Stimulated activated CD4-positive, alpha-beta T cell treated with anti-CD3 and anti-CD28 coated beads, Interleukin-2, amount 100 ng/mL, for 24 hours (primary cell): ENCODE measurements around the gene G3BP1.
"Not testable (repeated sequence)": the region's sequence is repeated elsewhere in the genome, so short reads cannot be mapped to it uniquely, and the experiment has no call there.

ENCODE experiments used
- DNase-seq, 2 donors: peaks; one replicate each; pipeline ENCODE4 v3.0.0-alpha.2; 2020

G3BP1 gene

DNA sequence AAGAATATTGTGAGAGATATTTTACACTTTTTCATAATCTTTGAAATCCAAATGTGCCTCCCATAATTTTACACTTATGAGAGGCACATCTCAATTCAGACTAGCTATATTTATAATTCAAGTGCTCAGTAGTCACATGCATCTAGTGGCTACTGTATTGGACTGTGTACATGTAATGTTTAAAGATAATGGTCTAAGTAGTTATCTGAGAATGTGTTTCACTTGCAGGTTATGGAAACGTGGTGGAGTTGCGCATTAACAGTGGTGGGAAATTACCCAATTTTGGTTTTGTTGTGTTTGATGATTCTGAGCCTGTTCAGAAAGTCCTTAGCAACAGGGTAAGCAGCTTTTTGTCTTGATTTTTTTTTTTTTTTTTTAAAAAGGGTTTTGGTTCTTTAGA lies 28.8 kb downstream of the G3BP1 start:
- DNase-seq: no peak

DNA sequence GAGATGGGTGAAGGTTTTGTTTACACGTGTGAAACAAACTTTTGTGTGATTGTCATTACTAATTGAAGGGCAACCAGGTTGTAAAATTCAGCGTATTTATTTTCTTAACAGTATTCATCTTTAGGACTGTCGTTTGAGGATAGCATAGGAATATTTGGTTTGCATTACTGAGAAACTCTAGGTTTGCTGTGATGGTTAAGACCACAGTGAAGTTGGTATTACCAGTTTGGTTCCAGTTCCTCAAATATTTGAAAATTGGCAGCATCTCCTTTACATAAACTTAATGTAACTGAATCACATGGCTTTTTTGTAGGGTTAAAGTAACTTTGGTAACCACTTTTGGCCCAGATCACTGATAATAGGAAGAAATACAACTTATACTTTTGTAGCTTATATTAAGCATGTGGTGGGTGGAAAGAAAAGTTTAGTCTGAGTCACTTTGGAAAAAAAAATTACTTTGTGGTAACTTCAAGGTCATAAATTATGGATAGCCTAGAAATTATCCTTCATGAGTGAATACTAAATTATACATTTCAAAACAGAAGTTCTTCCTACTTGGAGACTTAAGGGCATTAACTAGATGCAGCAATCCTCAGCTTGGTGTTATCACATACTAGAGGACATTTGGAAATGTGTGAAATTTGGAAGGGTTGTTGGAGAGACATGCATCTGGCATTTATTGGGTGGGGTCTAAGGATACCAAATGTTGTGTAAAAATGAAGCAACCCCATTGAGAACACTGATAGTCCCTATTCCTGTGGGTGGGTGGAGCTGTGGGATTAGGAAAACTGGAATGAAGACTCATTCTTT lies 33.9 kb downstream of the G3BP1 start:
- no peak for DNase-seq

DNA sequence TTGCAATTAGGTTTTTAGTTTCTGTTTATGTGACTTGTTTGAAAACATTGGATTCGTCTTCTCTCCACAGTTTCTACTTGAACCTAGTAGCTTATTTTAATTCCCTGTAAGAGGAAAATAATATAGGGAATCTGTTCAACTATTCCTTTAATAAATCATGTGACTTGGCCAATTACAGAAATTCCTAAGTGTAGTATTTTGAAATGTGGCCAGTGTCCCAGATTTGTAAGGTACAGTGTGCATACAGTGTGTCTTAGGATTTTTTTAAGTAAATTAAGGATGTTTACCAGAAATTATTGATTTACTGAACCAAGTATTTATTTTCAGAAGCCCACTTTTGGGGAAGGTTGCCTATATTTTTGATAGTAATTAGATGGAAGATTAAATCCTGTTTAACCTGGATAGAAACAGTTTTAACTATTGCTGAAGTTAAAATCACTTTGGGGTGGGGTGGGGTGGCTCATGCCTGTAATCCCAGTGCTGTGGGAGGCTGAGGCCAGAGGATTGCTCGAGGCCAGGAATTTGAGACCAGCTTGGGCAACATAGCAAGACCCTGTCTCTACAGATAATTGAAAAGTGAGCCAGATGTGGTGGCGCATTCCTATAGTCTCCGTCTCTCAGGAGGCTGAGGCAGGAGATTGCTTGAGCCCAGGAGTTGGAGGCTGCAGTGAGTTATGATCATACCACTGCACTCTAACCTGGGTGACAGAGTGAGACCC lies 36.9 kb downstream of the G3BP1 start:
- DNase-seq: no peak

DNA sequence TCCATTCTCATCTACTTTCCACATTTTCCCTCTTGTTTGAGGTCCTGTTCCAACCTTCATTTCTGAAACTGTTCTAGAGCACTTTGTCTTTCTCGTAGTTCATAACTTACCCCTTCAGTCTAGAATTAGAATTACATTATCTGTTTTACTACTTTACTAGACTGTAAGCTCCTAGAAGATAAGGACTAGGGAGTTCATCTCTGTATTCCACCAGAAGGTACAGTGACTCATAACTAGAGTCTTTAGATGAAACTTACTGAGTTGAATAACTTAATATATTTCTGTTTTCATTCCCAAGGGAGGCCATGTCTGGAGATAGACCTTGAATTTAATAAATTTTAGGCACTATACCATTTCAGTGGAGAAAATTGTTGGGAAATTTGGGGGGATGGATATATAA lies 38.7 kb downstream of the G3BP1 start:
- no peak for DNase-seq

DNA sequence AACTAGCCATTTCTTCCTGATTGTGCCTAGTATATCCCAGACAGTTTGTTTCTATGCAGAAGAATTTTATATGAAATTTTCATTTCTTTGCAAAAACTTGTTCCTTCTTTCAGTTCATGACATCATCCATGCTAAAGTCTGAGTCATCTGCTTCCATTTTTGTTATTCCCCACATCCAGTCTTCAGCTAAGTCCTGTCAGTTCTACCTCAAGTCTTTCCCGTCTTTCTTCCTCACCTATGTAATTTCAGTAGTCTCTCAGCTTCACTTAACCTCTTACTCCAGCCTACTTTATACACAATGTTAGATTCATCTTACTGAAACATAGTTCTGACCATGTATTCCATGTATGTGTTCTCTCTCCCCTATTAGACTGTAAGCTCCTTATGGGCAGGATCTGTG lies 39.1 kb downstream of the G3BP1 start:
- DNase-seq: no peak

DNA sequence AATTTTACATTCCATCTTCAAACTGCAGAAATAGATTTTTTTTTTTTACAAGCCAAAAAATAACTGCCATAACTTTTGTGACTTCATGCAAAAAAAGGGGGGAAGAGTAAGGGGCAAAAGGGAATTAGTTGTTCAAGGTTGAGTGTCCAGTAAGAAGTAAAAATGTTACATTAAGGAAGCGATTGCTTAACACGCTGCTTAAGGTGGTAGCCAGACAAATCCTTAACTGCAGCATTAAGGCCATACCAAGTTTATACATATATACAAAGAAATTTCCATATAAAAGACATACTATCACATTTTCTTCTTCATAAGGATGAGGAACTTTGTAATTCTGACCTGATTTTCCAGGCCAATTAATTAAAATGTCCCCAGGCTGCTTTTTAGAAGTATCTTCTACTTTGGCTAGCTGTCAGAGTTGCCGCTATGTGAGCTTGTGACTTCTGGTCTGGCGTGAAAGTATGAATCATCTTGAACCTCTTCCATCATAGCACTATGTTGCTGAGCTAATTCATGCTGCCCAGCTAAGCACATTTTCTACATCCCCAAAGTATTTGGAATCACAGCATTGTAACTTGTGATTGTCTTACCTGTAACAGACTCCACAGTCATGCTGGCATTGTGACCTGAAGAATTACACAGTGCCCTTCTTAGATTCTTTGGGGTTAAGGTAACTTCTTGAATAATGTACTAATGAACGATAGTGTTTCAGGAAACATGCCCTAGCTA lies 40.0 kb downstream of the G3BP1 start:
- no peak for DNase-seq

DNA sequence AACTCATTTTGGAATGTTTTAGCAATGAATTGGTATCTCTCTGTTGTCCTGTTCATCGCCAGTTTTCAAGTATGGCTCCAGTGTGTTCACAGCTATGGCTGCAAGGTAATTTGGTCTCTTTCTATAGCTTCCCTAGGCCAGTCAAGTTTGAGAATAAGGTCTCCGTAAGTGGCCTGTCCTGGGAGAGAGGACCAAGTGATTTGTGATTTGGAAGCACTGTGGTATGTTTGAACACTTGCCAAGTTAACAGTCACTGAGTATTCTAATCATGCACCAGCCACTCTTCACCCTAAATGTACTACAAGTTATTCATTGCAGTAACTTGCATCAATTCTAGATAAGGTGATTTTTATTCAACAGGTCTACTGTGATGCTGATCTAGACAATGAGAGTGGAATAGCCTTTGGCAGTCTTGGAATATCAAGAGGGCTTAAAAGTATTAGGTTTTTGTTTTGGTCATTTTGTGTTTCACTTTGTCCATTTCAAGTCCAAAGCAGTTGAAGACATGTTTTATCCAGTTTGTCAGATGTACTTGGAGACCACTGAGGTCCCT lies 41.1 kb downstream of the G3BP1 start:
- no peak for DNase-seq

DNA sequence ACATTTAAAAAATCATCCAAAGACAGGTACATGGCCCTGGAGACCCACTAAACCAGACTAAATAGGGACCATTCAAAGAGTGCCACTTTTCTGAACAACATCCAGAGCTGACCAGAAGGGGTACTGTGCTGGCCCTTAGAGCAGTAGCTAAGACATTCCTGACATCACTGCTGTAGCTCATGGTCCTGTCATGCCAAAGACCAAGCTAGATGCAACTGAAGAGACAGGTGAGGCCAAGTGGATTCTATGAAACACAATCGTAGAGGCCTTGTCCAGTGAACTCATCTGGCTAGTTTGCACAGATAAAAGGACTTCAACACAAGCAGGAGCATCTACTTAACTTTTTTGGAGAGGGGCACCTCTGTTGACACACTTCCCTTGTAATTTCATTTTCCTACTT lies 43.3 kb downstream of the G3BP1 start:
- no peak for DNase-seq

DNA sequence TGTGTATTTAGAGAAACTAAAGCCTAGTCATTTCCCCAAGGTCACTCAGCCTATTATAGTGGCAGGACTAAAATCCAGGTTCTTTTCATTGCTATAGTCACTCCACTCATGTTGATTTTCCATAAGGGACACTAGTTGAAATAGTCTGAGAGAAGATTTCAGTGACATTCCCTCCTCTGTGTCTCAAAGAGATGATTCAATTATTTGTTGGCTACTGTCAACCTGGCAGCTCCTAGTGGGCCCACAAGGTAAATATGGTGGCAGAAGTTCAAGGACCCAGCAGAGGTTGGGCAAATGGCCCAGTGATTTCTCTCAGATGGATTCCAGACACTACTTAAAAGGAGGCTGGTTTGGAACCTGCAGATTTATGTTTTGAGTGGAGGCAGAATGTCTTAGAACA lies 48.1 kb downstream of the G3BP1 start:
- DNase-seq: no peak

DNA sequence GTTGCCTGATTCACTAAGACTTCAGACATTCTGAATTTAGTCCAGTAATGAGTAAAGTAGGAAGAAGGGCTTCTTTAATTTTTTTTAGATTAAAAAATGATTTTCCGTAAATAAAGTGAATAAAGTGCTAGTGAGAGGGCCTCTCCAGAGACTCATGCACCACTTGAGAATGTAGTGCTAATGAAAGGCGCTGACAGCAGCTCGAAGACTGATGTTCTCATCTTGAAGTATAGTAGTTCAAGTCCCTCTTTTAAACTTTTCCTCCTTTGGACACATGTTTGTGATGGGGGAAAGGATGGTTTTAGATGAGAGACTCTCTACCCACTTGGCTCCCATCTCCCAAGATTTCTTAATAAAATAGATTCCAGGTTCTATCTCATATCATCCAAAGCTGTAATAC lies 48.5 kb downstream of the G3BP1 start:
- no peak for DNase-seq

DNA sequence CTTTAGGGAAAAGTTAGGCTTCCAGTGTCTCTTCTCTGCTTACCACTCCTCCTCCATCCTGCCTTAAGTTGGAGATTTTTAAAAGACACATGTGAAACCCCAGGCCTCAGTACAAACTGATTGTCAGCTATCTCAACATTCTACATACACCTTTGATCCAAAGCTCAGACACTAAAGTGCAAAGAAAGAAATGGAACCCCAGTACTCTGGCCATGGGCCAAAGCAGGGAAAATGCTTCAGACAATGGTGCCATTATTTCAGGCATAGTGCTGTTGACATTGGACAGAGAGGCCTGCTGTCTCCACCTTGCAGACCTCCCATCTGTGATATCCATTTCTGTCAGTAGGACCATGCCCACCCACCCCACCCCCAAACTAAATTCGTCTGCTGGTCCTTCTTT lies 49.1 kb downstream of the G3BP1 start:
- no peak for DNase-seq

DNA sequence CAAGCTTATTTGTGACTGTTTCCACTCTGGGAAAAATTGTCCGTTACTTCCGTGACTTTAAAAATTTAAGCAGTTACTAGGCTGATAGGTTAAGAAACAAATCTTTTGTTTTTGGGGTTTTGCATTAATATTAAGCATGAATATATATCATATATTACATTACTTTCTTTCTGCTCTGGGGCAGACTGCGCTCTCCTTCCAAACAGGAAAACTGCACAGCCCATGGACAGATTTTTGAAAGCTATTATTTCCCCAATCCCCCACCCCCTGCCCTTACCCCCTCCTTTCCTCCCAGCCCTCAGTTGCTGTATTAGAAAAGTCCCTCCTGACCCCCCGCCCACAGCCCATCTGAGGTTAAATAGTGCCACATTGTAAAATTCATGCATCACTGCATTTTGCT lies 50.4 kb downstream of the G3BP1 start:
- DNase-seq: no peak

DNA sequence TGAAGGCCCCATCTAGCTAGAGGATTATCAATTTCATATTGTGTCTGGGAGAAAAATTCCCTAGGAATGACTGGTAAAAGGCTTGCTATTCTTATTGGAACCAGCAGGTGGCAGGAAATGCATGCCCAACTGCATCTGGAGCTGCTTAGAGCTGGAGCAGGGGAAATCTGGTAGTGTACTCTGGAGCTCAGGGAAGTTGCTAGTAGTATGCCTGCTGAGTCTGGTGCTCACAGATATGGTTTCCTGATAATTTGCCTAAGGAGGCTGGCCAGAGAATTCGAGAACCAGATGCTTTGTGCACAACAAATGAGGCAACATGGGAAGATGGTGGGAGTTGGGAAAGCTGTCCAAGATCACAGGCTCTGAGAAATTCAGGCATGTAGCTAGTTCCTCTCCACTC lies 53.7 kb downstream of the G3BP1 start:
- peak; percentile 11 to 27 for DNase-seq

DNA sequence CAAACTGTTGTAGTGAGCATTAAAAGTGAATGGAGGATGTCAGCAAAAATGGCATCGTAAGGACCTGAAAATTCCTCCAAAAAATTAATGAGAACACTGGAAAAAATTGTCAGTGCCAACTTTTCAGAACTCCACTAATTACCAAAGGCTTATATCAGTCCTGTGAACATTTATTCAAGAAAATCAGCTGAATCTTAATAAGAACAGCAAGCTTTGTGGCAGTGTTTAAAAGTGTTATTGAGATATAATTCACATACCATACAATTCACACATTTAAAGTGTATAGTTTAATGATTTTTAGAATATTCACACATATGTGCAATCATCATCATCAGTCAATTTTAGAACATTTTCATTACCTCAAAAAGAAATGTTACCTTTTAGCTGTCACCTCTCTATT lies 57.6 kb downstream of the G3BP1 start:
- DNase-seq: no peak

DNA sequence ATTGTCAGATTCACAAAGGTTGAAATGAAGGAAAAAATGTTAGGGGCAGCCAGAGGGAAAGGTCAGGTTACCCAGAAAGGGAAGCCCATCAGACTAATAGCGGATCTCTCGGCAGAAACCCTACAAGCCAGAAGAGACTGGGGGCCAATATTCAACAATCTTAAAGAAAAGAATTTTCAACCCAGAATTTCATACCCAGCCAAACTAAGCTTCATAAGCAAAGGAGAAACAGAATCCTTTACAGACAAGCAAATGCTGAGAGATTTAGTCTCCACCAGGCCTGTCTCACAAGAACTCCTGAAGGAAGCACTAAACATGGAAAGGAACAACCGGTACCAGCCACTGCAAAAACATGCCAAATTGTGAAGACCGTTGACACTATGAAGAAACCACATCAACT lies 61.1 kb downstream of the G3BP1 start:
- not testable (repeated sequence) for DNase-seq

DNA sequence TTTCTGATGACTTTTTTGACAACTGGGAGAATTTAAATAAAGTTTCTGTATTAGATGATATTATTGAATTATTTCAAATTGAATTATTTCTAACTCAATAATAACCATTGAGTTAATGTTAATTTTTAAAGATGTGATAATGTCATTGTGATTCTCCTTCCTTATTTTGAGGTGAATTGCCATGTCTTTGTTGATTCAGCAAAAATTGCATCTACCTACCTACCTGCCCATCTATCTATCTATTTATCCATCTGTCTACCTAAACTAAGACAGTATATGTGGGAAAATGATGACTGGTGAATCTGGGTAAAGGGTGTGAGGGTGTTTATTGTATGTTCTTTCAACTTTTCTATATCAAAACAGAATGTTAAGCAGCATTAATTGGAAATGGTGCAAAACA lies 75.0 kb downstream of the G3BP1 start:
- no peak for DNase-seq

DNA sequence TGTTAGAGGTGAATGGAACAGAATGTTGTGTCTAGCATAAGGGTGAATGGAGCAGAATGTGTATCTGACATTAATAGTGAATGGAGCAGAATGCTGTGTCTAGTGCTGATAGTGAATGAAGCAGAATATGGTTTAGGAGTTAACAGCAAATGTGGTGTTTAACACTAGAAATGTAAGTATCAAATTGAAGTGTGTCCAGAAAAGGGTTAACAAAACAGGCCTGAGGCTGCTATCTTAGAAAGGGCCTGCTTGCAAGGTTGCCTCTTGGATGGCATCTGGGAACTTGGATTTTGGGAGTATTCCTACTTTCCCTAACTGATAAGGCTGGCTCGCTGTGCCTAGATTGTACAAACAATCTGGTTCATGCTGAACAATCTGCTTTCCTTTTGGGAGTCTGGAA lies 76.1 kb downstream of the G3BP1 start:
- no peak for DNase-seq

DNA sequence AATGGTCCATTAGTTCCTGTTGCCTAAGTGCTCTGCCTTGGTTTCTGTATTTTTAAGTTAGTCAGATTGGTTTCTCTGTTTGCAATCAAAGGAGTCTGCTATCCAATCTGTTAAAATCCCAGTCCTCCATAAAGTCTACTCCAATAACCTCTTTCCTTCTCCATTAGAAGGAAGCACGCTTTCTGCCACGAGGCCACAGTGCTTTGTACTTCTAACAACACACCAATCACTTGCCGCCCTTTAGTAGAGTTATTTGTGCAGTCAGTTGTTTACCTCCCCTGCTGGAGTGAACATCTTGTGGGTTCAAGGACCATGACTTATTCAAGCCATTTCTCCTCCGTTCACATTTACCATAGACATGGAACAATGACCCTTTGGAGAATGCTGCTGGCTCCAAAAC lies 83.9 kb downstream of the G3BP1 start:
- DNase-seq: no peak

DNA sequence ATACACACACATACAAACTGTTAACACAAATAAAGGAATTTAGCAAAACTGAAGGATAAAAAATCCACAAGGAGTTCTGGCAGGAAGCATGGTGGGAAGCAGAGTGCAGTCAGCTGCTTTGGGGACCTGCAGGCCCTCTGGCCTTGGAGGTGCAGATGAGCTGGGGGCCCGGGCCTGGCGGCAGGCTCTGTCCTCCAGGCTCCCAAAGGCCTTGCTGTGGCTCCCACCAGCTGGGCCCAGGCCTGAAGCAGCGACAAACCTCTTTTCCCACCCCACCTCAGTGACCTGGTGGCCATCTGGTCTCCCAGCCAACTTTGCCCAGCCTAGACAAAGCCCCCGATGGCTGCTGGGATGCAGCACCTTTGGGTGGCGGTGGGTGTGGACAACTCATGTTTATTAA lies 85.1 kb downstream of the G3BP1 start:
- DNase-seq: no peak

DNA sequence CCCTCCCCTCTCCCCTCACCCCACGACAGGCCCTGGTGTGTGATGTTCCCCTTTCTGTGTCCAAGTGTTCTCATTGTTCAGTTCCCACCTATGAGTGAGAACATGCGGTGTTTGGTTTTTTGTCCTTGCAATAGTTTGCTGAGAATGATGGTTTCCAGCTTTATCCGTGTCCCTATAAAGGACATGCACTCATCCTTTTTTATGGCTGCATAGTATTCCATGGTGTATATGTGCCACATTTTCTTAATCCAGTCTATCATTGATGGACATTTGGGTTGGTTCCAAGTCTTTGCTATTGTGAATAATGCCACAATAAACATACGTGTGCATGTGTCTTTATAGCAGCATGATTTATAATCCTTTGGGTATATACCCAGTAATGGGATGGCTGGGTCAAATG lies 89.1 kb downstream of the G3BP1 start:
- not testable (repeated sequence) for DNase-seq
